ENCODE results near the gene BPIFB6. TPM values are rescaled to one million over a fixed set of nuclear protein-coding genes. Genes with fewer than 3 reads are reported as not detected.

The BPIFB6 gene
- total and polyA plus RNA-seq, 9 donors, result not detected

DNA sequence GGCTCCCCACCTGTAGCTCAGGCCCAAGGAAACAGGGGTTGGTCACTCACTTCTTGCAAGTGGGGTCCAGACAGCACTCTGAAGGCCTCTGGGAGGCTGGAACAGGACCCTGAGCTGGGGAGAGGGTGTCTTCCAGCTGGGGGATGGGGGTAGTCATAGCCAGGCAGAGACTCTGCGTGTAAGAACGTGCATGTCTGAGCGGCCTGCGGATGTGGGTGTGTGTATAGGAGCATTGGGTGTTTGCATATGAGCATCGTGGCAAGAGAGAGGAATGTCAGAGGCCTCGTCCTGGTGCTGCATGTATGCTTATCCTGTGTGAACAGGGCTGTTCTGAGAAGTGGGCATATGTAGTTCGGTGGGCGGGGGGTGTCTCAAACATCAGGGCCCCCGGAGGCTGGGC lies 34.3 kb downstream of the BPIFB6 start:
- Histone ChIP-seq H3K4me1 (ENCODE audit: insufficient read depth) (no peaks in the 10 kb centered on the region), H3K27ac (no peak overlapping the region), H3K36me3 (no peaks in the 10 kb centered on the region), H3K9me3 (no peaks in the 10 kb centered on the region), H3K4me3 (no peak overlapping the region), H3K27me3 (no peaks in the 10 kb centered on the region)
- intact Hi-C loops (cut with DNase I), result loop anchor here in 1 of 4 donors (10.0 kb wide), 1 partner anchor 61 kb away; the partner anchor contains the start of genes BPIFB2 and SUN5
- no peak for TF ChIP-seq POLR2A (IDR thresholded peaks at IDR 0.05)
- TF ChIP-seq, protein P1, sequence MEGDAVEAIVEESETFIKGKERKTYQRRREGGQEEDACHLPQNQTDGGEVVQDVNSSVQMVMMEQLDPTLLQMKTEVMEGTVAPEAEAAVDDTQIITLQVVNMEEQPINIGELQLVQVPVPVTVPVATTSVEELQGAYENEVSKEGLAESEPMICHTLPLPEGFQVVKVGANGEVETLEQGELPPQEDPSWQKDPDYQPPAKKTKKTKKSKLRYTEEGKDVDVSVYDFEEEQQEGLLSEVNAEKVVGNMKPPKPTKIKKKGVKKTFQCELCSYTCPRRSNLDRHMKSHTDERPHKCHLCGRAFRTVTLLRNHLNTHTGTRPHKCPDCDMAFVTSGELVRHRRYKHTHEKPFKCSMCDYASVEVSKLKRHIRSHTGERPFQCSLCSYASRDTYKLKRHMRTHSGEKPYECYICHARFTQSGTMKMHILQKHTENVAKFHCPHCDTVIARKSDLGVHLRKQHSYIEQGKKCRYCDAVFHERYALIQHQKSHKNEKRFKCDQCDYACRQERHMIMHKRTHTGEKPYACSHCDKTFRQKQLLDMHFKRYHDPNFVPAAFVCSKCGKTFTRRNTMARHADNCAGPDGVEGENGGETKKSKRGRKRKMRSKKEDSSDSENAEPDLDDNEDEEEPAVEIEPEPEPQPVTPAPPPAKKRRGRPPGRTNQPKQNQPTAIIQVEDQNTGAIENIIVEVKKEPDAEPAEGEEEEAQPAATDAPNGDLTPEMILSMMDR (IDR thresholded peaks at IDR 0.05), result no peak
- TF ChIP-seq EP300 (IDR thresholded peaks at IDR 0.05), result no peak
- no peak for DNase-seq
- WGBS, 3 donors, result 78 to 81% (median 78%) methylated on average over 9 of the region's 9 CpGs

DNA sequence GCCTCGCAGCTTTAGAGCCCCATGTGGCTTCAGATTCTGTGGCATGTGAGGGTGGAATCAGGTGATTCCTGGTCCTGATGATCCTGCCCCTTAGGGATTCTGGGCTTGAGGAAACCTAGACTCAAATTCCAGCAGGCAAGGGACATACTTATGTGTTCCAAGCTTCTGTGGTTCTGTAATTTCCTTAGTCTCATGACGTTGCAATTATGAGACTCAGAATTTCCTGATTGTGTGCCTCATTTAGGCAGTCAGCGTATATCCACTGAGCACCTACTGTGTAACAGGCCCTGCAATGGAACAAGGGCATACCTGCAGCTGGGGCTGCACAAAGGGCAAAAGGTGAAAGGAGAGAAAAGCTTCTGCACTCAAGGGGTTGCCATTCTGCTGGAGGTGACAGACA lies 36.4 kb downstream of the BPIFB6 start:
- DNase-seq, result no peak
- Histone ChIP-seq H3K4me1 (ENCODE audit: insufficient read depth) (no peaks in the 10 kb centered on the region), H3K27me3 (no peaks in the 10 kb centered on the region), H3K36me3 (no peaks in the 10 kb centered on the region), H3K4me3 (no peak overlapping the region), H3K27ac (no peak overlapping the region), H3K9me3 (no peaks in the 10 kb centered on the region)
- 71 to 77% (median 73%) methylated on average over 3 of the region's 3 CpGs for WGBS, 3 donors
- TF ChIP-seq, protein P1 (IDR thresholded peaks at IDR 0.05), result no peak
- TF ChIP-seq POLR2A (IDR thresholded peaks at IDR 0.05) (no peak), EP300 (IDR thresholded peaks at IDR 0.05) (no peak)
- intact Hi-C loops (cut with DNase I), result loop anchor here in 1 of 4 donors (10.0 kb wide), 1 partner anchor 63 kb away; the partner anchor contains the start of genes BPIFB2 and SUN5

DNA sequence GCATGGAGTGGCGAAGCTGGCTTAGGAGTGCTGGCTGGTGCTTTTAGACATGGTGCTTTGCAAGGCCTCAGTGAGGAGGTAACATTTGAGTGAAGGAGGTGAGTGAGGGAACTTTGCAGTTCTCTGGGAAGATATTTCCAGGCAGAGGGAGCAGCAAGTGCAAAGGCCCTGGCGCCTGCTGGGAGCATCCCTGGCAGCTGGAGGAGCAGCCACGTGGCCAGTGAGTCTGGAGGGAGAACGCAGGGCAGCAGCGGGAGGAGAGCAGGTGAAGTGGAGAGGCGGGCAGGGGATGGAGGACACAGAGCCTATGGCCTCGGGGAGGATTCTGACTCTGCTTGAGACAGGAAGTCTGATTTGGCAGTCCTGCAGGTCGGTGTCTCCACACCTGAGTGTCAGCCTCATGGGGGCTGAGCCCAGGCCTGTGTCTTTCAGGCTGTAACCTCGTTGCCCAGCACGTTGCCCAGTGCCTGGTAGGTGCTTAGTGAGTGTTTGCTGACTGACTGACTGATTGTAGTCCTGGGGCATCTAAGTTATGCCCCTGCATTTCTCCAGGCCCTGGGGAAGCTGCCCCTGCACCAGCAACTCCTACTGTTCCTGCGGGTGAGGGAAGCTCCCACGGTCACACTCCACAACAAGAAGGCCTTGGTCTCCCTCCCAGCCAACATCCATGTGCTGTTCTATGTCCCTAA lies 36.9 kb downstream of the BPIFB6 start:
- Histone ChIP-seq H3K4me3 (no peak overlapping the region), H3K4me1 (ENCODE audit: insufficient read depth) (no peaks in the 10 kb centered on the region), H3K27me3 (no peaks in the 10 kb centered on the region), H3K27ac (no peak overlapping the region), H3K36me3 (no peaks in the 10 kb centered on the region), H3K9me3 (no peaks in the 10 kb centered on the region)
- TF ChIP-seq, protein P1 (IDR thresholded peaks at IDR 0.05), result no peak
- TF ChIP-seq EP300 (IDR thresholded peaks at IDR 0.05) (no peak), POLR2A (IDR thresholded peaks at IDR 0.05) (no peak)
- no peak for DNase-seq
- intact Hi-C loops (cut with DNase I), result loop anchor here in 1 of 4 donors (10.0 kb wide), 1 partner anchor 64 kb away; the partner anchor contains the start of genes BPIFB2 and SUN5
- WGBS, 3 donors, result 68 to 70% (median 69%) methylated on average over 12 of the region's 12 CpGs

DNA sequence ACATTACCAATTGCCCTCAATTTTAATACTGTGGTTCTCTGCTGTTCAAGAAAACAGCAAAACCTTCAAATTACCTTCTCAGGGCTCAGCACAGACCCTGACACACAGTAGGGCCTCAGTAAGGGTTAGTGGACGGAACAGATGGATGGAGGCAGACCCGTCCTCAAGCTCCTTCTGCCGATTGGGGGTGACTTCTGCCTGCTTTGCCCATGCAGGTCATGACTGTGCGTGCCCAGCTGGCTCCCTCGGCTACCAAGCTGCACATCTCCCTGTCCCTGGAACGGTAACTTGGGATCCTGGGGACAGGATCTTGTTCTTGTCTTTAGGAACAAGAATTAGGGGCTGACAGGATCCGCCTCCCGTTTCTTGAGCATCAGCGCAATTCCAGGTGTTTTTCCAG lies 38.2 kb downstream of the BPIFB6 start:
- intact Hi-C loops (cut with DNase I), result loop anchor here in 1 of 4 donors (10.0 kb wide), 1 partner anchor 65 kb away; the partner anchor contains the start of genes BPIFB2 and SUN5
- H3K4me1 ChIP-seq (ENCODE audit: insufficient read depth), result no peaks in the 10 kb centered on the region
- 71 to 76% (median 75%) methylated on average over 9 of the region's 9 CpGs for WGBS, 3 donors
- TF ChIP-seq EP300 (IDR thresholded peaks at IDR 0.05), result no peak
- TF ChIP-seq, protein P1 (IDR thresholded peaks at IDR 0.05), result no peak
- TF ChIP-seq POLR2A (IDR thresholded peaks at IDR 0.05), result no peak
- H3K4me3 ChIP-seq, result no peak overlapping the region
- DNase-seq, result no peak
- no peak overlapping the region for H3K27ac ChIP-seq
- no peaks in the 10 kb centered on the region for H3K27me3 ChIP-seq
- no peaks in the 10 kb centered on the region for H3K9me3 ChIP-seq
- no peaks in the 10 kb centered on the region for H3K36me3 ChIP-seq
